Heart left ventricle (tissue), 13 donors: ENCODE measurements around the gene TBC1D4.

ENCODE experiments used
- CTCF ChIP-seq, 12 donors: fragments of 200-600 bp; sonication (generic) in 4 of 12; IDR thresholded peaks; one replicate each; pipeline versions ENCODE4 v1.5.0 to v1.8.0; 2018 to 2022; ENCODE audit warnings: antibody characterized with exemption in 12 of 12, mild to moderate bottlenecking in 5 of 12
- POLR2A ChIP-seq, 2 donors: fragments of 450-650 bp; IDR thresholded peaks; one replicate each; pipeline ENCODE4 v1.6.1; 2017; ENCODE audit warnings: antibody characterized with exemption in 2 of 2, mild to moderate bottlenecking in 2 of 2, moderate library complexity in 2 of 2
- donor health status: ischemic (EF 13 %, LVEDD 7.1; RV severe dilation, severe dysfunction).
- donor health status: DM: no; HTN: yes; CAD: no.
- donor health status: DM: no; HTN: no; CAD: no.
- donor health status: ischemic (EF 25% LVEDD 6.9; RV normal size, moderate dysfunction).
- donor health status: ischemic (EF 25% LVEDD 5.7; RV mildly dilated, moderate dysfunction).
- donor health status: ischemic (EF 35%, LVEDD 5.7; RV mildly dilated, moderate dysfunction).
- donor health status: nonischemic (EF 11% LVEDD 7.7; RV severe dilation, severe dysfunction).
- donor health status: DM: yes; HTN: yes; CAD: no.
- donor health status: PGD.
- donor health status: ischemic (EF 29% LVEDD 5.4; RV normal size, mild dysfunction).
- donor health status: nonischemic (EF 23%, LVEDD 6.1; RV moderate dilation, normal function).

- TF ChIP-seq CTCF (IDR thresholded peaks at IDR 0.05): no peak
- TF ChIP-seq POLR2A (IDR thresholded peaks at IDR 0.05): no peak
Observed at GRCh38 chr13:75494491-75494890, 12.5 kb upstream of the TBC1D4 start.
